Superior temporal gyrus (tissue), 1 donor: ENCODE data around the gene RICTOR.
A peak's percentile ranks its signal among the peaks of the same experiment; 100 is the strongest.
"Not testable (repeated sequence)": the region's sequence is repeated elsewhere in the genome, so short reads cannot be mapped to it uniquely, and the experiment has no call there.

Experiments
- DNase-seq: peaks from one replicate; pipeline ENCODE4 v3.0.0-alpha.2; 2016; ENCODE audit errors: extremely low spot score

RICTOR gene

GRCh38 chr5:39006650-39007049 is 67.5 kb downstream of the RICTOR start:
- DNase-seq = no peak

GRCh38 chr5:39005566-39006232 is 68.5 kb downstream of the RICTOR start:
- DNase-seq = no peak

DNA sequence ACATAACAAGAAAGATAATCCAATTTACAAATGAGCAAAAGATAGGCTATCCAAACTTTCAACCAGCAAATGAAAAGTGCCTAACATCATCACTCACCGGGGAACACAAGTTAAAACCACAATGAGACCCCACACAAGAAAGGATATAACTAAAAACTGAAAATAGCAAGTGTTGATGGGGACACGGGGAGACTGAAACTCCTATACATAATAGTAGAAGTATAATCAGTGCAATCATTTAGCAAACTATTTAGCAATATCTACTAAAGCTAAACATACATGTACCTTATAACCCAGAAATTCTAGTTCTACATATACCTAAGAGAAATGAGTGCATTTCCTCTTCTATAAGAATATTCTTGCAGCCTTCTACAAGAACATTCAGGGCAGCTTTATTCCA is 72.5 kb downstream of the RICTOR start:
- no peak for DNase-seq

- DNase-seq = no peak
Measured at GRCh38 chr5:38999037-38999436, 75.2 kb downstream of the RICTOR start.

GRCh38 chr5:38997591-38997990 is 76.6 kb downstream of the RICTOR start:
- no peak for DNase-seq

DNA sequence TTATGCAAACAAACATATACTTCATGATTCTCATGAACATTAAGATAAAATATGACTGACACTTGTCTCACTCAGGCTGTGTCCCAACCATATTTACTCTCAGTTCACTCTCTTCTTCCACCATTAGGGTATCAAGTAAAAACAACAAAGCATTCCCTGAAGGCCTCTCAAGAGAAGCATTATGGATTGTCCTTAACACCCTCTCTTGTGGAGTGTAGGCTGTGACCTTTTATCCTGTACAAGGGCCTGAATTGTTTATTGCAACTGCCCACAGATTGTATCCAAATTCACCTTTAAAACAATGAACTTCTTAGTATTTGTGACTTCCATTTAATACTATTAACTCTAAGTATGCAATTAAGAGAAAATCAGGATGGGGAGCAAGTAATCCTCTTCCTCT is 78.1 kb downstream of the RICTOR start:
- DNase-seq = no peak

DNA sequence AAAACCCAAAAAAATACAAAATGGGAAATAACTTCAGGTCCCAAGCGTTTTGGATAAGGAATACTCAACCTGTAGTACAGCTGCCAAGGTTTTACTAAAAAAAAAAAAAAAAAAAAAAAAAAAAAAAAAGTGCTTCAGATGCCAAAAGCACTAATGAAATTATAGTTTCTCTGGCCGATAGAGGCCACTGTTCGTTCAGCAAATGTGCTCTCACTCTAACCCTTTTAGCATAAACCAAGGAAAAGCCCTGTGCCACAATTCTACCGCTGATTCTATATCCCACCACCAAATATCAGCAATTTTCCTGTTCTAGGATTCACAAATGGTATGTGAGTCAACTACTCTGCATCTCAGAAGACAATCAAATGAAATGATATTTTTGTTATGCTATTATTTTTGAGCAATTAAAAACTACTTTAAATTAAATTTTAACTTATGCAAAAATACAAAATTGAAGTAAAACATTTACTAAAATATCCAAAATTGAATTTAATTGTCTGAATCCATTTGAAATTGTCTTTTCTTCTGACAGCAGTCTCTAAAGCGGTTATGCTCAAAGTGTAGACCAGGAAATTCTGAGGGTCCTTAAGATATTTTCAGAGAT is 79.8 kb downstream of the RICTOR start:
- DNase-seq = peak; percentile 80

GRCh38 chr5:38989974-38990719 is 84.1 kb downstream of the RICTOR start:
- DNase-seq = not testable (repeated sequence)

DNA sequence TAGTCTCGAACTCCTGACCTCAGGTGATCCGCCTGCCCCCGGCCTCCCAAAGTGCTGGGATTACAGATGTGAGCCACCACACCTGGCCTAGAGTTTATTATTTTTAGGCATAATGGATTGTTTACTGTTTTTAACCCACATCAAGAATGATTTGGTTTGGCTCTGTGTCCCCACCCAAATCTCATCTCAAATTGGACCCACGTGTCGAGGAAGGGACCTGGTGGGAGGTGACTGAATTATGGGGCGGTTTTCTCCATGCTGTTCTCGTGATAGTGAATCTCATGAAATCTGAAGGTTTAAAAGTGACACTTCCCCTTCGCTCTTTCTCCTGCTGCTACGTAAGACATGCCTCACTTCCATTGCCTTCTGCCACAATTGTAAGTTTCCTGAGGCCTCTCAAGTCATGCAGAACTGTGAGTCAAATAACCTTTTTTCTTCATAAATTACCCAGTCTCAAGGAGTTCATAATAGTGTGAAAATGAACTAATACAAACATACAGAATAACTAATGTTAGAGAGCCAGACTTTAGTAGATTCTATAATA is 88.2 kb downstream of the RICTOR start:
- no peak for DNase-seq

- no peak for DNase-seq
Measured at GRCh38 chr5:38979535-38979934, 94.7 kb downstream of the RICTOR start.

- DNase-seq = no peak
Measured at GRCh38 chr5:38978036-38978435, 96.2 kb downstream of the RICTOR start.

DNA sequence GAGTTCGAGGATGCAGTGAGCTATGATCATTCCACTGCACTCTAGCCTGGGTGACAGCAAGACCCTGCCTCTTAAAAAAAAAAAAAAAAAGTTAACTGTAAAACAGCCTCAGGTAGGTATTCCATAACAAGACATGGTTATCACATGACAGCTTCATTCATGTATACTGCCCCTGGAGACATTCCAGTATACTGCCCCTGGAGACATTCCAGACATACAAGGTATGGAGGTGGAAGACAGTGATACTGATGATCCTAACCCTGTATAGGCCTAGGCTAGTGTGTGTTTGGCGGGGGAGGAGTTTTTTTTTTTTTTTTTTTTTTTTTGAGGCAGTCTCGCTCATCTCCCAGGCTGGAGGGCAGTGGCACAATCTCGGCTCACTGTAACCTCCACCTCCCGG is 105.5 kb downstream of the RICTOR start:
- DNase-seq = no peak

DNA sequence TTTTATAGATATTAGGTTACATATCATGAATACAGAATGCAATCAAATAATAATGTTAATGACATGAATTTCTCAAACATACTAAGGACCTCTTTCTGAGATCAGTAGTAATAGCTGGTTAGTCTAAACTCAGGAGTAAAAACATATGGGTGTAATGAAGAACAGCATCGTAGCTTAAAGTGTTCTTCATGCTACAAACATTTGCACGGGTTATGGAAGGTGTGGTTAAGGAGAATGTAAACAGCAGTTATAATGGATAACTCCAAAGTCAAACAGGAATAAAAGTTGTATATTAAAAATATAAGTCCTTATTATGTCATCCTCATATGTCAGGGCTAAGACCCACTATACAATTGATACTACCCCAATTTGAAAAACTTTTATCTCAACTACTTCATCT is 112.5 kb downstream of the RICTOR start:
- DNase-seq = no peak

GRCh38 chr5:38953426-38954012 is 120.7 kb downstream of the RICTOR start:
- no peak for DNase-seq

DNA sequence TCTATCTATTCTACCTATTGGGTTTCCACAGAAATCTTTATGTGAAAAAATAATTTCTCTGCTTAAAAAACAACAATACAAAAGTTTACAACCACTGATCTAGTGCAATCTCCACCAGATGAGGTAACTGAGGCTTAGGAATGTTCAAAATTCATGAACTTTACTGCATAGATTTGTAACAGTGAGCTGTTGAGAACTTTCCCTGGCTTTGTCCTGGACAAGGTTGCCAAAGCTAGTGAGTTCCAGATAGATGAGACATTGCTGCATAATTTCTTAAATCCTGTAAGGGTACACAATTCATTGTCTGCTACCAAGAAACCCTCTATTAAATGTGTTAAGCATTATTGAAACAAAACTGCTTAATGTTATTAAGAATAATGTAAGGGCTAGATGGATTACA is 125.7 kb downstream of the RICTOR start:
- no peak for DNase-seq

GRCh38 chr5:38944282-38944681 is 129.9 kb downstream of the RICTOR start:
- DNase-seq = no peak

- DNase-seq = no peak
Measured at GRCh38 chr5:38941912-38942311, 132.3 kb downstream of the RICTOR start.

DNA sequence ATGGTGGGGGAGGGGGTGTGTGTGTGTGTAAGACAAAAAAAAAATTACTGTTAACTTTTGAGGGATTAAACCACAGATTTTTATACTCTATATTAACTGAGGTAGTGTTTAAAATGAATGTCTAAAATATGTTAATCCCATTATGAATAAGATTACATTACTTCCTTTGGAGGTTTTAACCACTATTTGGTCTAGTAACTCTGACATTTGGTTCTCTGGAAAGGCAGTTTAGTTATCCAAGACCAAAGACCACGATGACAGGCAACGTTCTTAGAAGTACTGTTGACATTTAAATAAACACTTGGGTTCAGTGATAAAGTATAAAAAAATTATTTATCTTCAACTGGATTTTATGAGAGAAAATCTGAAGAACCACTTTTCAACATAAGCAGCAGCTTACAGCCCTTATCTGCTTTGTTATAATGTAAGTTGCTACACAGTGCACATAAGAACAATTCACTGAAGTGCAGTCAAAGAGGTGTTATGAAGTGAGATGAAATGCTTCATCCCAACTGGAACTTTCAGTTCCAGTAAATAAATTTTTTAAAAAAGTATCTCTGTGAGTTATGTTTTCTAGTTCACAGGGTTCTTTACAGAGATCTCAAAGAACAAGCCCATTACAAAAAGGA is 133.9 kb downstream of the RICTOR start:
- no peak for DNase-seq

GRCh38 chr5:38938973-38939372 is 135.2 kb downstream of the RICTOR start:
- DNase-seq = no peak

DNA sequence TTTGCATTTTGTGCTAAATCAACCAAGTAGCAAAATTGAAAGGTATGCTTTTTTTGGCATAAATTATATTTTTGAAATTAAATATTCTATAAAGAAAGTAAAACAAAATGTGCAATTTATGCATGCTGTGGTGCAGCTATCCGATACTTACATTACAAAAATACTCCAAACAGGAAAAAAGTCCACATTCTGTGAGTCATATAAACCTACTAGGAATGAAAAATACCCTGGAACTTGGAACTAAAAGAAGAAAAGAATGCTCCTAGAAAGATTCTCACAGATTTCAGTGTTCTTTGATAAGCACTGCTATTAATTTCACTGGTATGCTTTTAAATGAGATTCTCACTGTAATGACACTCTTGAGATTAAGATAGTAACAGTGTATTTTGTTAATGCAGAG is 135.8 kb downstream of the RICTOR start:
- DNase-seq = no peak

DNA sequence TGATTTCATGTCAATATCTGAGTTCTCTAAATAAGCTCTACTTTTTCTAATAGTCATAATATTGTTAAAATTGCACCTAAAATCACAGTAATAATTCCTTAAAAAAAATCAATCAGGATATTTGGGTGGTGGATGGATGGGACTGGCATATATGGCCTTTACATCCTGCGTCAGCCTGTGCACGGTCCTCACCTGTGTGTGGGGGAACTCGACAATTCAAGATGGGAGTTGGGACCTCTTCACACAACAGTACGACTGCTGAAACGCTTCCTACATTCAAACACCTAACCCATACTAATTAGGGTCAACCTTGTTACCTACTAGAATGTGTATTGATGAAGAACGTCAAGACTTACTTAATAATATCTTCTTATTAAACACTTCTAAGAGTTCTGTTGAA is 137.9 kb downstream of the RICTOR start:
- no peak for DNase-seq

- DNase-seq = no peak
Measured at GRCh38 chr5:38935437-38935836, 138.8 kb downstream of the RICTOR start.
